ENCODE results near the gene OR2AE1. TPM values are rescaled to one million over a fixed set of nuclear protein-coding genes. Genes with fewer than 3 reads are reported as not detected.

The OR2AE1 gene
- total and polyA plus RNA-seq, 2 of the 13 experiments (the other 11 are each of a cell fraction or from before 2014, with no cell fraction given), result not detected

GRCh38 chr7:99918959-99919813 is 42.4 kb upstream of the OR2AE1 start, which contains the start of gene TRIM4 (continued):
- TF ChIP-seq HNF1B (CRISPR knock-in tag; IDR thresholded peaks at IDR 0.05) (peak; percentile 86; the same call in 1 of the 2 replicates), ZNF687 (CRISPR knock-in tag; IDR thresholded peaks at IDR 0.05) (peak; percentile 93), CREB1 (IDR thresholded peaks at IDR 0.05) (no peak; the same call in 1 of the 2 replicates), CREB1 (CRISPR knock-in tag; IDR thresholded peaks at IDR 0.05) (no peak; the same call in 1 of the 2 replicates), MIER3 (CRISPR knock-in tag; IDR thresholded peaks at IDR 0.05; ENCODE audit: borderline replicate concordance) (peak; percentile 42; the same call in 1 of the 2 replicates), ZMYM4 (CRISPR knock-in tag; IDR thresholded peaks at IDR 0.05) (peak; percentile 78), BRCA1 (CRISPR knock-in tag; IDR thresholded peaks at IDR 0.05) (no peak), DPF2 (CRISPR knock-in tag; IDR thresholded peaks at IDR 0.05; ENCODE audit: borderline replicate concordance, low read depth) (no peak), FOXK1 (CRISPR knock-in tag; IDR thresholded peaks at IDR 0.05; ENCODE audit: borderline replicate concordance, low read depth) (peak; percentile 61; the same call in 1 of the 2 replicates), KMT2B (CRISPR knock-in tag; IDR thresholded peaks at IDR 0.05) (peak; percentile 91), ZNF883 (CRISPR knock-in tag; IDR thresholded peaks at IDR 0.05; ENCODE audit: not compliant biosample characterization) (no peak), ZNF609 (CRISPR knock-in tag; IDR thresholded peaks at IDR 0.05; ENCODE audit: borderline replicate concordance) (0 out of 2 replicates have a peak, but pooled peaks have one; percentile 48), SIN3A (IDR thresholded peaks at IDR 0.05; ENCODE audit: borderline replicate concordance, low read depth, low read length) (peak; percentile 62; the same call in 1 of the 2 replicates), MAZ (IDR thresholded peaks at IDR 0.05; ENCODE audit: borderline replicate concordance, low read depth, low read length) (0 out of 2 replicates have a peak, but pooled peaks have one; percentile 33), MAZ (CRISPR knock-in tag; IDR thresholded peaks at IDR 0.05; ENCODE audit: low read depth) (peak; percentile 83; the same call in 1 of the 2 replicates), ZNF143 (CRISPR knock-in tag; IDR thresholded peaks at IDR 0.05) (peak; percentile 89), SSRP1 (CRISPR knock-in tag; IDR thresholded peaks at IDR 0.05) (no peak), ZFAT (CRISPR knock-in tag; conservative IDR thresholded peaks at IDR 0.05) (no peak)
